Liver (tissue), 9 donors: ENCODE data around the gene FGFRL1. TPM values are rescaled to one million over a fixed set of nuclear protein-coding genes. Genes with fewer than 3 reads are reported as not detected.

ENCODE experiments used
- DNase-seq: peaks from one replicate; pipeline ENCODE4 v3.0.0-alpha.2; 2017; ENCODE audit warnings: low spot score
- H3K27ac ChIP-seq, 2 donors: one replicate each; pipeline ENCODE4 v1.7.0; 2013; ENCODE audit warnings: inconsistent platforms in 2 of 2, low read length in 2 of 2, control low read depth in 1 of 2, low read depth in 1 of 2, mild to moderate bottlenecking in 1 of 2
- H3K27me3 ChIP-seq, 4 donors: one replicate each; pipeline versions ENCODE4 v1.6.1 to v1.7.0; 2013; ENCODE audit warnings: low read length in 3 of 4, inconsistent platforms in 1 of 4, mild to moderate bottlenecking in 1 of 4, moderate library complexity in 1 of 4; ENCODE audit not compliant: control insufficient read depth in 4 of 4, insufficient read depth in 4 of 4
- H3K36me3 ChIP-seq, 4 donors: one replicate each; pipeline versions ENCODE4 v1.6.1 to v1.7.0; 2013; ENCODE audit warnings: low read length in 3 of 4, mild to moderate bottlenecking in 3 of 4, low read depth in 1 of 4, moderate library complexity in 1 of 4; ENCODE audit not compliant: control insufficient read depth in 4 of 4, insufficient read depth in 3 of 4
- H3K4me1 ChIP-seq, 4 donors: one replicate each; pipeline versions ENCODE4 v1.6.1 to v1.7.0; 2013; ENCODE audit warnings: low read length in 3 of 4, mild to moderate bottlenecking in 3 of 4, moderate library complexity in 1 of 4; ENCODE audit not compliant: control insufficient read depth in 4 of 4, insufficient read depth in 4 of 4
- H3K4me3 ChIP-seq, 3 donors: one replicate each; pipeline versions ENCODE4 v1.6.1 to v1.7.0; 2013; ENCODE audit warnings: low read length in 3 of 3, control low read depth in 1 of 3, low read depth in 1 of 3, mild to moderate bottlenecking in 1 of 3
- H3K9ac ChIP-seq, 2 donors: one replicate each; pipeline ENCODE4 v1.7.0; 2013; ENCODE audit warnings: low read length in 2 of 2, mild to moderate bottlenecking in 2 of 2, moderate library complexity in 2 of 2, control low read depth in 1 of 2, low read depth in 1 of 2
- H3K9me3 ChIP-seq, 4 donors: one replicate each; pipeline versions ENCODE4 v1.6.1 to v1.7.0; 2013; ENCODE audit warnings: low read length in 3 of 4; ENCODE audit not compliant: control insufficient read depth in 4 of 4
- ATF3 ChIP-seq: IDR thresholded peaks from 2 replicates; pipeline ENCODE4 v1.6.1; 2016; ENCODE audit warnings: antibody characterized with exemption
- EGR1 ChIP-seq, 2 donors: IDR thresholded peaks; 2 replicates each; pipeline ENCODE4 v1.6.1; 2016 to 2018; ENCODE audit warnings: antibody characterized with exemption in 2 of 2, low read depth in 2 of 2
- FOXA1 ChIP-seq: IDR thresholded peaks from 2 replicates; pipeline ENCODE4 v1.6.1; 2016; ENCODE audit warnings: antibody characterized with exemption
- FOXA2 ChIP-seq: IDR thresholded peaks from 2 replicates; pipeline ENCODE4 v1.6.1; 2016; ENCODE audit warnings: antibody characterized with exemption
- GABPA ChIP-seq, 2 donors: IDR thresholded peaks in 1 of 2; conservative IDR thresholded peaks in 1 of 2; 2 replicates each; pipeline ENCODE4 v1.6.1; 2016; ENCODE audit warnings: antibody characterized with exemption in 2 of 2, mild to moderate bottlenecking in 1 of 2, moderate library complexity in 1 of 2
- HNF4A ChIP-seq, 2 donors: conservative IDR thresholded peaks; 2 replicates each; pipeline ENCODE4 v1.6.1; 2016; ENCODE audit warnings: antibody characterized with exemption in 2 of 2, mild to moderate bottlenecking in 2 of 2
- HNF4G ChIP-seq: IDR thresholded peaks from 2 replicates; pipeline ENCODE4 v1.6.1; 2016; ENCODE audit warnings: antibody characterized with exemption
- JUND ChIP-seq, 2 donors: IDR thresholded peaks; 2 replicates each; pipeline ENCODE4 v1.6.1; 2016; ENCODE audit warnings: antibody characterized with exemption in 2 of 2
- NR2F2 ChIP-seq: IDR thresholded peaks from 2 replicates; pipeline ENCODE4 v1.6.1; 2016; ENCODE audit warnings: antibody characterized with exemption
- RAD21 ChIP-seq, 2 donors: IDR thresholded peaks; 2 replicates each; pipeline ENCODE4 v1.6.1; 2016; ENCODE audit warnings: antibody characterized with exemption in 2 of 2, mild to moderate bottlenecking in 2 of 2
- RXRA ChIP-seq, 2 donors: IDR thresholded peaks; 2 replicates each; pipeline ENCODE4 v1.6.1; 2017 to 2018; ENCODE audit warnings: antibody characterized with exemption in 2 of 2, mild to moderate bottlenecking in 1 of 2
- SP1 ChIP-seq: IDR thresholded peaks from 2 replicates; pipeline ENCODE4 v1.6.1; 2018; ENCODE audit warnings: antibody characterized with exemption, mild to moderate bottlenecking
- TAF1 ChIP-seq: conservative IDR thresholded peaks from 2 replicates; pipeline ENCODE4 v1.6.1; 2016; ENCODE audit warnings: antibody characterized with exemption, mild to moderate bottlenecking
- YY1 ChIP-seq: IDR thresholded peaks from 2 replicates; pipeline ENCODE4 v1.6.1; 2016; ENCODE audit warnings: antibody characterized with exemption, mild to moderate bottlenecking
- ZBTB33 ChIP-seq: IDR thresholded peaks from 2 replicates; pipeline ENCODE4 v1.6.1; 2016; ENCODE audit warnings: antibody characterized with exemption
- WGBS: extraction: QIAGEN DNeasy Blood & Tissue Kit; methylation state at CpG from one replicate; pipeline ENCODE4 v1.1.7; 2013; 5-methylcytosine and 5-hydroxymethylcytosine counted together
- polyA plus RNA-seq, 2 donors: library from polyadenylated mRNA; stranded (reverse) in 1 of 2; unstranded in 1 of 2; fragments of 200-250 nt in 1 of 2; fragments of >200 nt in 1 of 2; fragmentation: Nextera tagmentation in 1 of 2; extraction: Ambion mirVana in 1 of 2; gene quantifications; one replicate each; pipeline versions ENCODE4 v1.2.1 to v1.2.3, GENCODE V29; 2013 to 2015
- total RNA-seq, 2 donors: library from RNA; depleted of rRNA; stranded (reverse); fragments of >200 nt; gene quantifications; one replicate each; pipeline ENCODE4 v1.2.3, GENCODE V29; 2014
- TF ChIP-seq, protein P1 (sequence below): fragments of 150-350 bp; IDR thresholded peaks from 2 replicates; pipeline ENCODE4 v1.5.1; 2017; ENCODE audit warnings: improper control_type of control experiment, low read depth, low read length; ENCODE audit not compliant: missing input control
- TF ChIP-seq, protein P2 (sequence below): IDR thresholded peaks from 2 replicates; pipeline ENCODE4 v1.6.1; 2016; ENCODE audit warnings: antibody characterized with exemption, mild to moderate bottlenecking
- TF ChIP-seq, protein P3 (sequence below): IDR thresholded peaks from 2 replicates; pipeline ENCODE4 v1.6.1; 2016; ENCODE audit warnings: antibody characterized with exemption
- donor health status: healthy.
- donor health status: healthy.
- donor health status: healthy.
- donor health status: healthy.
- donor health status: healthy.

The FGFRL1 gene
- total and polyA plus RNA-seq, 4 donors, result 14.2 to 49.1 (median 22.4) TPM

- no peaks in the 10 kb centered on the region for H3K27me3 ChIP-seq
- no peaks in the 10 kb centered on the region for H3K9me3 ChIP-seq
- whole genome bisulfite sequencing, result 86% methylated on average over 19 of the region's 19 CpGs
- H3K36me3 ChIP-seq, result peaks cover 0 to 17% (median 10%) of the 10 kb centered on the region in 4 donors
- H3K9ac ChIP-seq, result no peak overlapping the region
- no peak for DNase-seq
- H3K4me1 ChIP-seq, result peaks cover 0 to 5% (median 0%) of the 10 kb centered on the region in 4 donors
- no peak overlapping the region for H3K4me3 ChIP-seq
- TF ChIP-seq HNF4A (conservative IDR thresholded peaks at IDR 0.05) (no peak), SP1 (no peak), HNF4G (no peak), YY1 (no peak), RXRA (IDR thresholded peaks at IDR 0.05) (no peak), TAF1 (no peak), JUND (IDR thresholded peaks at IDR 0.05) (no peak)
- TF ChIP-seq, protein P1, sequence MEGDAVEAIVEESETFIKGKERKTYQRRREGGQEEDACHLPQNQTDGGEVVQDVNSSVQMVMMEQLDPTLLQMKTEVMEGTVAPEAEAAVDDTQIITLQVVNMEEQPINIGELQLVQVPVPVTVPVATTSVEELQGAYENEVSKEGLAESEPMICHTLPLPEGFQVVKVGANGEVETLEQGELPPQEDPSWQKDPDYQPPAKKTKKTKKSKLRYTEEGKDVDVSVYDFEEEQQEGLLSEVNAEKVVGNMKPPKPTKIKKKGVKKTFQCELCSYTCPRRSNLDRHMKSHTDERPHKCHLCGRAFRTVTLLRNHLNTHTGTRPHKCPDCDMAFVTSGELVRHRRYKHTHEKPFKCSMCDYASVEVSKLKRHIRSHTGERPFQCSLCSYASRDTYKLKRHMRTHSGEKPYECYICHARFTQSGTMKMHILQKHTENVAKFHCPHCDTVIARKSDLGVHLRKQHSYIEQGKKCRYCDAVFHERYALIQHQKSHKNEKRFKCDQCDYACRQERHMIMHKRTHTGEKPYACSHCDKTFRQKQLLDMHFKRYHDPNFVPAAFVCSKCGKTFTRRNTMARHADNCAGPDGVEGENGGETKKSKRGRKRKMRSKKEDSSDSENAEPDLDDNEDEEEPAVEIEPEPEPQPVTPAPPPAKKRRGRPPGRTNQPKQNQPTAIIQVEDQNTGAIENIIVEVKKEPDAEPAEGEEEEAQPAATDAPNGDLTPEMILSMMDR, result no peak
- TF ChIP-seq, protein P2, sequence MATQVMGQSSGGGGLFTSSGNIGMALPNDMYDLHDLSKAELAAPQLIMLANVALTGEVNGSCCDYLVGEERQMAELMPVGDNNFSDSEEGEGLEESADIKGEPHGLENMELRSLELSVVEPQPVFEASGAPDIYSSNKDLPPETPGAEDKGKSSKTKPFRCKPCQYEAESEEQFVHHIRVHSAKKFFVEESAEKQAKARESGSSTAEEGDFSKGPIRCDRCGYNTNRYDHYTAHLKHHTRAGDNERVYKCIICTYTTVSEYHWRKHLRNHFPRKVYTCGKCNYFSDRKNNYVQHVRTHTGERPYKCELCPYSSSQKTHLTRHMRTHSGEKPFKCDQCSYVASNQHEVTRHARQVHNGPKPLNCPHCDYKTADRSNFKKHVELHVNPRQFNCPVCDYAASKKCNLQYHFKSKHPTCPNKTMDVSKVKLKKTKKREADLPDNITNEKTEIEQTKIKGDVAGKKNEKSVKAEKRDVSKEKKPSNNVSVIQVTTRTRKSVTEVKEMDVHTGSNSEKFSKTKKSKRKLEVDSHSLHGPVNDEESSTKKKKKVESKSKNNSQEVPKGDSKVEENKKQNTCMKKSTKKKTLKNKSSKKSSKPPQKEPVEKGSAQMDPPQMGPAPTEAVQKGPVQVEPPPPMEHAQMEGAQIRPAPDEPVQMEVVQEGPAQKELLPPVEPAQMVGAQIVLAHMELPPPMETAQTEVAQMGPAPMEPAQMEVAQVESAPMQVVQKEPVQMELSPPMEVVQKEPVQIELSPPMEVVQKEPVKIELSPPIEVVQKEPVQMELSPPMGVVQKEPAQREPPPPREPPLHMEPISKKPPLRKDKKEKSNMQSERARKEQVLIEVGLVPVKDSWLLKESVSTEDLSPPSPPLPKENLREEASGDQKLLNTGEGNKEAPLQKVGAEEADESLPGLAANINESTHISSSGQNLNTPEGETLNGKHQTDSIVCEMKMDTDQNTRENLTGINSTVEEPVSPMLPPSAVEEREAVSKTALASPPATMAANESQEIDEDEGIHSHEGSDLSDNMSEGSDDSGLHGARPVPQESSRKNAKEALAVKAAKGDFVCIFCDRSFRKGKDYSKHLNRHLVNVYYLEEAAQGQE, result no peak
- H3K27ac ChIP-seq, result no peak overlapping the region
Observed at GRCh38 chr4:1022739-1023066, 11.3 kb downstream of the FGFRL1 start.

DNA sequence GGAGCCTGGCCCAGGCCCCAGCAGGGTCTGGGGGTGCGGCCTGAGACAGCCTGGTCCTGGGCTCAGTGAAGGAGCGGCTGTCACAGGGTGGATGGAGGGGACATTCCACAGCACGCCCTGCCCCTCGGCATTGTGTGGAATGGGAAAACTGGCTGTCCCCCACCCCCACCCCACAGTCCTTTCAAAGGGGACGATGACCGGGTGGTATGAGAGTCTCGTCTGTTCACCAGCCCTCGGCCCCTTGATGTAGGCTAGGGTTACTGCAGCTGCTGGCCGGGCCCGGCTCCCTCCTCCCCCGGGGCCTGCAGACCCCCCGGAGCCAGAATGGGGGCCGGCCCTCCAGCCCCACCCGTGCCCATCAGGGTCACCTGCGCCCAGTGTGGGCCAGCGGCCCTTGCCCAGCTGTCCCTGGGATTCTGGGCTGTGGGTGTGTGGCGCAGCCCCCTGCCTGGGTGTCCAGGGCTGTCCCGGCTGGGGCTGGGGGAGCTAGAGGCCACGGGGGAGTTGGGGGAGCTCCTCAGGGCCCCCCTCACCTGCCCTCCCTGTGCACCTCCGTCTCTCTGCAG lies 11.7 kb downstream of the FGFRL1 start:
- Histone ChIP-seq H3K27ac (no peak overlapping the region), H3K9ac (no peak overlapping the region), H3K36me3 (peaks cover 0 to 17% (median 10%) of the 10 kb centered on the region in 4 donors), H3K4me1 (peaks cover 0 to 8% (median 0%) of the 10 kb centered on the region in 4 donors), H3K27me3 (no peaks in the 10 kb centered on the region), H3K9me3 (no peaks in the 10 kb centered on the region), H3K4me3 (no peak overlapping the region)
- TF ChIP-seq, protein P3, sequence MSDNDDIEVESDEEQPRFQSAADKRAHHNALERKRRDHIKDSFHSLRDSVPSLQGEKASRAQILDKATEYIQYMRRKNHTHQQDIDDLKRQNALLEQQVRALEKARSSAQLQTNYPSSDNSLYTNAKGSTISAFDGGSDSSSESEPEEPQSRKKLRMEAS, result no peak
- TF ChIP-seq EGR1 (IDR thresholded peaks at IDR 0.05; ENCODE audit: low read depth in 2 of 2) (no peak), JUND (IDR thresholded peaks at IDR 0.05) (no peak), HNF4A (conservative IDR thresholded peaks at IDR 0.05) (no peak), NR2F2 (no peak), SP1 (no peak), RXRA (IDR thresholded peaks at IDR 0.05) (no peak), YY1 (no peak), FOXA1 (no peak), ZBTB33 (no peak), TAF1 (no peak), FOXA2 (no peak), GABPA (IDR thresholded peaks at IDR 0.05 in 1 of 2, conservative IDR thresholded peaks at IDR 0.05 in 1 of 2) (no peak), ATF3 (no peak), RAD21 (IDR thresholded peaks at IDR 0.05) (no peak), HNF4G (no peak)
- TF ChIP-seq, protein P1, result no peak
- TF ChIP-seq, protein P2, result no peak
- DNase-seq, result no peak
- WGBS, result 93% methylated on average over 20 of the region's 20 CpGs
